Lung microvascular endothelial cell (primary cell): ENCODE measurements around the gene TMPRSS6. TPM values are rescaled to one million over a fixed set of nuclear protein-coding genes. Genes with fewer than 3 reads are reported as not detected.

Experiments
- DNase-seq, 2 donors: peaks; one replicate each; pipeline versions ENCODE4 v3.0.0 to v3.0.0-alpha.2; 2010; ENCODE audit warnings: low read depth in 2 of 2
- total RNA-seq: library from RNA; depleted of rRNA; stranded (reverse); fragments of >200 nt; gene quantifications from 2 replicates; pipeline ENCODE4 v1.2.1, GENCODE V29; 2014

Gene TMPRSS6
- total RNA-seq, 1 donor from 2014 or later, result not detected

GRCh38 chr22:37117092-37117491 lies 7.6 kb upstream of the TMPRSS6 start:
- DNase-seq, result no peak

GRCh38 chr22:37115032-37115431 lies 5.5 kb upstream of the TMPRSS6 start:
- DNase-seq, result no peak

- DNase-seq, result no peak
Observed at GRCh38 chr22:37113757-37114156, 4.2 kb upstream of the TMPRSS6 start.

- DNase-seq, result no peak
Observed at GRCh38 chr22:37112084-37112728, 2.7 kb upstream of the TMPRSS6 start.

GRCh38 chr22:37111156-37111717 lies 1.7 kb upstream of the TMPRSS6 start:
- DNase-seq, result no peak

- DNase-seq, result no peak
Observed at GRCh38 chr22:37107816-37108621, 1.5 kb downstream of the TMPRSS6 start.

GRCh38 chr22:37105990-37106389 lies 3.5 kb downstream of the TMPRSS6 start:
- DNase-seq, result no peak

GRCh38 chr22:37105154-37105553 lies 4.4 kb downstream of the TMPRSS6 start:
- DNase-seq, result no peak

- no peak for DNase-seq
Observed at GRCh38 chr22:37103656-37104452, 5.7 kb downstream of the TMPRSS6 start.

GRCh38 chr22:37103151-37103550 lies 6.4 kb downstream of the TMPRSS6 start:
- no peak for DNase-seq

GRCh38 chr22:37101311-37102066 lies 8.0 kb downstream of the TMPRSS6 start:
- no peak for DNase-seq

GRCh38 chr22:37100589-37101127 lies 8.9 kb downstream of the TMPRSS6 start:
- DNase-seq, result no peak

GRCh38 chr22:37098976-37099591 lies 10.4 kb downstream of the TMPRSS6 start:
- no peak for DNase-seq

GRCh38 chr22:37097346-37097745 lies 12.2 kb downstream of the TMPRSS6 start:
- no peak for DNase-seq

GRCh38 chr22:37095113-37095512 lies 14.4 kb downstream of the TMPRSS6 start:
- no peak for DNase-seq

- no peak for DNase-seq
Observed at GRCh38 chr22:37094239-37094638, 15.3 kb downstream of the TMPRSS6 start.

GRCh38 chr22:37092997-37093396 lies 16.5 kb downstream of the TMPRSS6 start:
- no peak for DNase-seq

GRCh38 chr22:37091994-37092393 lies 17.5 kb downstream of the TMPRSS6 start:
- no peak for DNase-seq

- no peak for DNase-seq
Observed at GRCh38 chr22:37090920-37091695, 18.4 kb downstream of the TMPRSS6 start.

- DNase-seq, result no peak
Observed at GRCh38 chr22:37089434-37089833, 20.1 kb downstream of the TMPRSS6 start.
